Hindlimb muscle (tissue), 1 donor: Measurements from ENCODE around the gene CALHM1. TPM values are rescaled to one million over a fixed set of nuclear protein-coding genes. Genes with fewer than 3 reads are reported as not detected.

ENCODE experiments used
- DNase-seq: peaks from one replicate; pipeline ENCODE4 v3.0.0-alpha.2; 2013
- polyA plus RNA-seq: library from polyadenylated mRNA; unstranded; fragments of 120-200 nt; gene quantifications from one replicate; pipeline ENCODE4 v1.2.1, GENCODE V29; 2013; ENCODE audit not compliant: insufficient read length

CALHM1 gene
- polyA plus RNA-seq, 1 donor: 0.06 TPM

DNA sequence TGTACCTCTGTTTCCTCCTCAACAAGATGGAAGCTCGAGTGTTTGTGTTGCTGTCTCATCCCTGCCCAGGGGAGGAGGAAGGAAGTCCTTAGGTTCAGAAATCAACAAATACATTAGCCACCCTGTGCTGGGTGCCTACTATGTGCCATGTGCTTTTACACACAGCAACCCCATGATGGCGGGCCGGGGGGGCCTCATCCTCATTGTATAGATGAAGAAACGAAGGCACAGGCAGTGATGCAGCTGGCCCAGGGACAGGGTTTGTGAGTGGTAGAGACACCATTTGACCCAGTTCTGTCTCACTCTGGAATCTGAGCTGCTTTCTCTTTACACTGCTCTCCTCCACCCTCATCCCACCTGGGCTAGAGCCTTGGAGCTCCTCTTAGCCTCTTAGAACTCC lies 4.7 kb downstream of the CALHM1 start:
- DNase-seq: no peak

DNA sequence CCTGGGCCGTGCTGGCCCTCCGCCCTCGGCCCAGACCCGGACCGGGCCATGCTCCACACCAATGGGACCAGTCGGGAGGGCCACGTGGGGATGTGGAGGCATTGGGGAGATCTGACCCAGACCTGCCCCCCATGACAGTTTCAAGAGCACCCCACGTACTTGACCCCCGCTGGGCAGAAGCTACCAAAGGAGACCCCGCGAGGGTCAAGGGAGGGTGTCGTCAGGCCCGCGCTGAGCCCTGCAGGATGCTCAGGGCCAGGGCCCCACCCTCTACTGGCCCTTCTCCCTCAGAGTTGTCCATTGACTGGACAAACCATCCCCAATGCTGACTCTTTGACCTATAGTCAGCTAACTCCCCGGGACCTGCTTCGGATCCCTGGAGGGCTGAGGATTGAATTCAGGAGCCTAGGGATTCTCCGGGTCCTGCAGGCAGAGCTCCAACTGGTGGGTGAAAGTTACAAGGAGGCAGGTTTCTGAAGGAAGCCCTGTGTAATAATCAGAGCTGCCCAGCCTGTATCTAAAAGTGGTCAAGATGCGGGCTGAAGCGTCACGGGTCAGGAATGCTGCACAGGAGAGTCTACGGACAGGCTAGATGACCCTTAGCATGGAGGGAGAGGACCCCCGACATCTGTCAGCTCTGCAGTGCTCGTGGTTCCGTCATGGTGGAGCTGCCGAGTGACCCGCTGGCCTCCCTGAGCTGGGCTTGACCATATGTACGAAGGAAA lies 6.0 kb downstream of the CALHM1 start:
- DNase-seq: no peak

DNA sequence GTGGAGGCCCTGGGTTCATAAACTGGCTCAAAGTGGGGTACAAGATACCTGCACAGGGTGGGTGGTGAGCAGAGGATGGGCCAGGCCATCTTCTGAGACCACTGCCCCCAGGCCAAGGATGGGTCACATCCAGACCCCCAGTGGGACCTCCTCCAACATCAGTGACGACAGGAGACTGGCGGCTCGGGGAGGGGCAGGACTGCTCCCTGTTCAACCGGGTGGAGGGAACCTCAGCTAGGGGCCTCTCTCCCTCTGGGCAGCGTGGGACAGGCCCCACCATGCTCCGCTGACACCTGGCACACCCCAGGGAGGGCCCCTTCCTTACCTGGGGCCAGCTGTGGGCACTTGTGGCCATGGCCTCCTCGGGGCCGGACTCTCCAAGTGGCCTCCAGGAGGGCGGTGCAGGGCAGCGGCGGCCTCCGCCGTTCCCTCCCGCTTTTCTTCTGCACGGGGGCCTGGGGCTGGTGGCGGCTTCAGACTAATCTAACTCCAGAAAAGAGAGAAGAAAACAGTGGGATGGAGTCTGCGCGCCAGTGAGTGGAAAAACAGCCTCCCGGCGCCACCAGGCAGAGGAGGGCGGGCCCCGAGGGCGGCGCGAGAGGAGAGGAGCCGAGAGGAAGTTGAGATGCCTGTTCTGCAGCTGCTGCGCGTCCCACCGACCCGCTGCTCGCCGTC lies 6.7 kb downstream of the CALHM1 start, which contains the start of gene CALHM2:
Gene CALHM2, minus strand, starts transcription at position 540 of the 675 bp plus-strand sequence. CDS start 2,429 bp downstream, outside the sequence.
- DNase-seq: peak; percentile 85

DNA sequence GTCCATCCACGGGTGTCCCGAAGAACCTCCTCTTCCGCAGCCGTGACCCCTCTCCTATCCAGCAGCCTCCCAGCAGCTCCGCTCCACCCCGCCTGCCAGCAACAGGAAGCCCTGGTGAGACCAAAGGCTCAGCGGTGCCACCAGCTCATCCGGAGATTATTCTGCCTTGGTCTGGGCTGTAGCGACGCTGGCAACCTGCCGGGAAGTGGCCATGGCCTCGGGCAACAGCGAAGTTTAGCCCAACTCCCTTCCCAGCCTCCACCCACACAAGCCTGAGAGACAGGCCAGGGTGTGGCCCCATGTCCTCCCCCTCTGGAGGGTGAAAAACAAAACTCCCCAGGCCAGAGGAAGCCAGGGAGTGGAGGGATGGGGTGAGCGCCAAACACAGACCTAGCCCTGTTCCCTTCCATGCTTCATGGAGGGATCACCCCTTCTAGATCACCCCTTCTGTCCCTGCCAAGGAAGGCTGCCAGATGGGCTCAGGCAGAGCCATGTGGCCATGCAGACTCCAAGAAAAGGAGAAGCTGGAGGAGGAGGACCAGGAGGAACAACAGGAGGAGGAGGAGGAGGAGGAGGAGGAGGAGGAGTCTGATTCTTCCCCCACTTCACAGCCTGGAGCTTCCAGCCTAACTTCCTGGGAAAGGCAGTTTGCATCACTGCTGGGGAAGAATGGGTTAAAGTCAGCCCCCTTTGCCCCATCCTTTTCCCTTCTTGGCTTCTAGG lies 7.4 kb downstream of the CALHM1 start:
- no peak for DNase-seq

DNA sequence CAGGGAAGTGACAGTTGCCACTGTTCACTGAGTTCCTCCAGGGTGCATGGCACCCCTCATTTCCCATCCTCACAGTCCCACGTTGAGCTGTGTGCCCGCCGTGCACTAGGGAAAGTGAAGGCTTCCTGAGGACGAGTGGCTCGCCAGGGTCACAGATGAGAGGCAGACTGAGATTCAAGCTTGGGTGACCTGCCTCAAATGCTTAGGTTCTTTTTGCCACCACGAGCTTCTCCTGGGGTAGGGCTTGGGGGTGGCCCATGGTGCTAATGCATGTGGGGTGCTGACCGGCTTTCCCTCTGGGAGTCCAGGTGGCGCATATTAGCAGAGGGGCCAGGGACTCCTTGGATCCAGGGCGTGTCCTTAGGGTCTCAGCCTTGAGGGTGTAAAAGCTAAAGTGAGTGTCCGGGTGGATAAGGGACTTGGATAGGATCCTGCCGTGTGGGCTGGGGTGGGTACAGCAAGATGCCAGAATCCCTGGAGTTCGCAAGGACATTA lies 8.5 kb downstream of the CALHM1 start:
- DNase-seq: no peak

DNA sequence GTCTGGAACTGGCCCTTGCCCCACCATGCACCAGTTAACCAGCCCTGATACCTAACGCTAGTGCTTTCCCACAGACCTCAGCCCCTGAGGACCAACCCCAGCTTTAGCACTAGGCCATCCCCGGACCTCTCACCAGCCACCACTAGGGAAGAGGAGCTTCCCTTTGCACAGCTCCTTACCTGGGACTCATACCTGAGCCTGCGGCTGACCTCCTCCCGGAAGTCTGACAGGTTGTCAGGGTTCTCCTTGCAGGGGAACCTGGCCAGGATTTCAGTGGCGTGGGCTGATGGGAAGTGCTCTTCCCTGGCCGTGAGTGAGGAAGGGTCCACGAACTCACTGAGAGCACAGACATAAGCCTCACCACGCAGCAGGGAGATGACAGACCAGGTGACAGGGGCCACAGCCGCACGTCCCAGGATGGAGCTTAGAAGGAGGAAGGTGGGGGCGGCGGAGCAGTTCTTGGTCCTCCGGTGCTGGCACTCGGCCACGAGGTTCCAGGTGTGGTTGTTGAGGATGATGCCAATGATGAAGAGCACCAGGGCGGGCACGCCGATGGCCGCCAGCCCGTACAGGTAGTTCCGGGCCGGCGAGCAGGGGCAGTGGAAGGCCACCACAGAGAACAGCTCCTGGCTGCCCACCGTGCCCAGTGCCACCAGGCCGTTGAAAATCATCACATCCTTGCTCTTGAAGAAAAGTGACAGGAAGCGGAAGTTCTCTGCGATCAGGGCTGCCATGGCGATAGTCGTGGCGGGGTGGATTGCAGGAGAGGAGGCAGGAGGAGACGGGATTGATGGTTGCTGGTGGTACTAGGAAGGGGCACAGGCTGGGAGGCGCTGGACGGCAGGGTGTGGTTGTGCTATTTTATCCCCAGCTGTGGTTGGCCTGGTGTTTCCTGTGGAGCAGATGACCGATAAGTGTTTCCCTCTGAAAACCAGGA lies 9.2 kb downstream of the CALHM1 start:
- DNase-seq: no peak

DNA sequence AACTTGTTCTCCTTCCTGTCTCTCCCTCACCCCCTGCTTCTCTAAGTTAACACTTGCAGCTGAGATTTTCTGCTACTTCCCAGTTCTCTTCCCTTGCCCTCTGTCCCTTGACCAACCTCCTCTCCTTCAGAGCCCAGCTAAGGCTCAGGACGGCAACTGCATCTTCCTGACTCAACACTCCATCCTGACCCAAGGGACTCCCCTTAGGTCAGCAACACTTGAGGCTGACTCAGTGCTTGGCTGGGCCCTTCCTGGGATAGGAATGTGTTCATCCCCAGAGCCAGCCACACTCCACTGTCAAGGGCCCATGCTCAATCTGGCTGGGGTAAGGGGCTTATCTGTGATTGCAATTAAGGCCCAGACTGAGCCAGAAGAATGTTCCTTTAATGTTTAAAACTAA lies 10.0 kb downstream of the CALHM1 start:
- DNase-seq: no peak

DNA sequence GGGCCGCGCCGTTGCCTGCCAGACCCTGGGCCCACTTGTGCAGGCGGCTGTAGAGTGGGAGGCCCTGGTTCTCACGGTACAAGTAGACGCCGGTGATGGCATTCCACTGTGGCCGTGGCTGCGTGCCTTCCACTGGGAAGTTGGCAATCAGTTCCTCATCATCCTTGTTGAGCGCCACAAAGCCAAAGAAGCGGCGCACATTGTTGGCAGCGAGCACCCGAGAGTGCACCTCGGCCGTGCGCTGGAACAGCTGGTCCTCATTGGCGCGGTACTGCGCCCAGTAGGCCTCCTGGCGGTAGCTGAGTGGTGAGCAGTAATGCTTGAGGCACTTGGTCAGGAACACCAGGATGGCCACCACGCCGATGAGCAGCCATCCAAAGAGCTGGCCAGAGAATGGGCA lies 11.5 kb downstream of the CALHM1 start:
- no peak for DNase-seq

DNA sequence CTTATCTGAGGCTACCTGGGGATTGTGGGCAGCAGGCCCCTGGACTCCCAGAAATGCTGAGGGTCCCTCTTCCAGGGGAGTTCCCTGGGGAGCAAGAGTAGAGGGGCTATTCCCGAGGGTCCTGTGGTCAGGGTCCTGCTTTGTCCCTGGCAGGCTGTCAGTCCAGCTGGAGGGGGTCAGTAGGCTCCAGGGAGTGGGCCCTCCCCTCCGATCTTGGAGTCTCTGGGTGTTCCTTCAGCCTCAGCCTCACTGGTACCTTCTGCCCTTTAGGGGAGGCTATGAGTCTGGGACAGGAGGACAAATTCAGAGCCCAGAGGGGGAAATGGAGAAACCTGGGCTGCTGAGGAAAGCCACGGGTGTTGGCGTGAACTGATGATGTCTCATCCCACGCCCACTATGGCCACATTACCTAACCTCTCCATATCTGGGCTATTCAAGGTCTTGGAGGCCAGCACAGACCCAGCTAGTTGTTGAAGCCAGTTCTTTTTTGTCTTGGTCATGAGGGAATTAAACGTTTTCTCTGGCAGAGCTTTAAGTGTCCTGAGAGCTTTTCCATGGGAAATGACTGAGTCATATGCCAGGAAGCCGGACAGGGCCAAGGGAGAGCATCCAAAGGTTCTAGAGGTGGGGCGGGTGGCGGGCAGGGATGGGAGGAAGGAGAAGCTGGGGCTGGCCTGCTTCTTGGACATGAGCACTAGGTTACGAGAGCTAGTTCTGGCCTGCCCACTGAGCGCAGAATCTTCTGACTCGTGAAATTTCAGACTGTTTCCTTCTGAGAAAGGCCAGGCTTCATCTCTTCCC lies 12.7 kb downstream of the CALHM1 start:
- no peak for DNase-seq

DNA sequence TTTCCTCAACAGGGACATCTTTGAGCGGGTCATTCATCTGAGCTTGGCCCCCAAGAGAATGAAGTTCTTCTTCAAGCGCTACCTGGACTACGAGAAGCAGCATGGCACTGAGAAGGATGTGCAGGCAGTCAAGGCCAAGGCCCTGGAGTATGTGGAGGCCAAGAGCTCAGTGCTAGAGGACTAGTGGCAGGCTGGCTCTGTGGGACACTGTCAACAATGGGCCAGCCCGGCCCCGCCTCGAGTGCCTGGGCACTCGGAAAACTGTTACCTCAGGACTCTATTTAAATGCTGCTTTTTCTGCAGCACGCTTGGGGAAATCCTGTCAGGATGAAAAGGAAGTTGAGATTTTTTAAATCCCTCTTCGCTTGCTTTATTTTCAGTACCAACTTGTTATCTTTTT lies 13.3 kb downstream of the CALHM1 start:
- no peak for DNase-seq

DNA sequence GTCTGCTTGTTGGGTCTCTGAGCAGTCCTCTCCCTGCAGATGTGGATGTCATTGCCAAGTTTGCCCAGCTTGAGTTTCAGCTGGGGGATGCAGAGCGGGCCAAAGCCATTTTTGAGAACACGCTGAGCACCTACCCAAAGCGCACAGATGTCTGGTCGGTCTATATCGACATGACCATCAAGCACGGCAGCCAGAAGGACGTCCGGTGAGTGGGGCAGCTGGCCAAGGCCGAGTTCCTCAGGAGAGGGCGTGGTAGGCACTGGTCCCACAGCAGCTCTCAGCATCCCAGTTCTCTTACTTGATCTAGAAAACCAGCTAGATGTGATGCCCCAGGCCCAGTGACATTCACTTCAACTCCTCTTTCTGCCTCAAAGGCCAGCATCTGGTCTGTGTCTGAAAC lies 14.2 kb downstream of the CALHM1 start:
- no peak for DNase-seq

DNA sequence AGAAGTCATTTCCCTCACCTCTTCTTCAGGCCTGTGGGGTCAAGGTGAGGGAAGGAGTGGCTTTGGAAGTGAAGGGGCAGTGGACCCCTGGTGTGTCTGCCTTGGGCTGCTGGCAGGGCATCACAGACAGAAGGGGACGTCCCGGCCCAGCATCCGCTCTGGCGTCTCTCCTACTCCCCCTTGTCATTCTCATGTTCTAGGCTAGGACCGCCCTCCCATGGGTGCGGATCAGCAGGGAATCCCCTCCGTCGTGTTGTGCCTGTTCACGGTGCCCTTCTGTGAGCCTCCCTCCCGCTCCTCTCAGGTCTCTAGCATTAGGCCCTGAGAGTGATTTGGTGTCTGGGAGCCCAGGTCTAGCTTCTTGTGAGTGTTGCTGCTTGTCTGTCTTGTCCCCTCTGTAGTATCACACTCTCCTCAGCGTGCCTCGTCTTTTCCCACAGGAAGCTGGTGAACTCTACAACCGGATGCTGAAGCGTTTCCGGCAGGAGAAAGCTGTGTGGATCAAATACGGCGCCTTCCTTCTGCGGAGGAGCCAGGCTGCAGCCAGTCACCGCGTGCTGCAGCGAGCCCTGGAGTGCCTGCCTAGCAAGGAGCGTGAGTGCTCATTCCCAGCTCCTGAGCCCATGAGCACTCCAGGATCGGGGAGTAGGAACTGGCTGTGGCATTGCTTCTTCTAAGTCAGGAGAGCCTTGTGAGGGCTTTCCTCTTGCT lies 15.1 kb downstream of the CALHM1 start:
- DNase-seq: no peak

DNA sequence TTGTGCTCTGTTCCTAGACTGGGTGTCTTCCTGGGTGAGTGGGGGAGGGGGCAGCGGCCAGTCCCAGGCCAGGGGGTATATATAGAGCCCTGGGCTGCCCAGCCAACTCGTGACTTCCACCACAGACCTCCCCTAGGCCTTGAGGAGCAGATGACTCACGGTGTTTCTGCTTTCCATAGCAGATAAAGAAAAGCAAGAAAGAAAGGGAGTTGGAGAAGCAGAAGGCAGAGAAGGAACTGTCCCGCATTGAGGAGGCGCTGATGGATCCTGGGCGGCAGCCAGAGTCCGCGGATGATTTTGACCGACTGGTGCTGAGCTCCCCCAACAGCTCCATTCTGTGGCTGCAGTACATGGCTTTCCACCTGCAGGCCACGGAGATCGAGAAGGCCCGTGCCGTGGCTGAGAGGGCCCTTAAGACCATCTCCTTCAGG lies 16.7 kb downstream of the CALHM1 start:
- DNase-seq: peak; percentile 31

DNA sequence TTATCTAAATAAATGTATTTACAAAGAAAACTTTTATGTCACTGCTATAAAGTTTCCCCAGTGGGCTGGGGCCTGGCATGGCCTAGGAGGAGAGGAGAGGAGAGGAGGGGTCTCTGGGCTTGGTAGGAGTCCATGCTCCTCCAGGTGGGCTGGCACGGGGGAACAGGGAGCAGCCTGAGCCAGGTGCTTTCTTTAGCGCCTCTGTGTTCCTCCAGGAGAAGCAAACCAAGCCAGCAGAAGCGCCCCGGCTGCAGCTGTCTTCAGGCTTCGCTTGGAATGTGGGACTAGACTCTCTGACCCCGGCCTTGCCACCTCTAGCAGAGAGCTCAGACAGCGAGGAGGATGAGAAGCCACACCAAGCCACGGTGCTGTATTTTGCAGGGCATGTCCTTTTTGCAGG lies 17.1 kb downstream of the CALHM1 start:
- no peak for DNase-seq

DNA sequence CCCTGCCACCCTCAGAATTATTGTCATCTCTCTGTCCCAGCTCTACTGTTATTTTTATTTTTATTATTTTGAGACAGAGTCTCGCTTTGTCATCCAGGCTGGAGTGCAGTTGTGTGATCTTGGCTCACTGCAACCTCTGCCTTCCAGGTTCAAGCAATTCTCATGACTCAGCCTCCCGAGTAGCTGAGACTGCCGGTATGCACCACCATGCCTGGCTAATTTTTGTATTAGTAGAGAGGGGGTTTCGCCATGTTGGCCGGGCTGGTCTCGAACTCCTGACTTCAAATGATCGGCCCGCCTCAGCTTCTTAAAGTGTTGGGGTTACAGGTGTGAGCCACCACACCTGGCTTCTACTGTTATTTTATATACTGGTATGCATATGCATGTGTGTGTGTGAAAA lies 17.5 kb downstream of the CALHM1 start:
- no peak for DNase-seq

DNA sequence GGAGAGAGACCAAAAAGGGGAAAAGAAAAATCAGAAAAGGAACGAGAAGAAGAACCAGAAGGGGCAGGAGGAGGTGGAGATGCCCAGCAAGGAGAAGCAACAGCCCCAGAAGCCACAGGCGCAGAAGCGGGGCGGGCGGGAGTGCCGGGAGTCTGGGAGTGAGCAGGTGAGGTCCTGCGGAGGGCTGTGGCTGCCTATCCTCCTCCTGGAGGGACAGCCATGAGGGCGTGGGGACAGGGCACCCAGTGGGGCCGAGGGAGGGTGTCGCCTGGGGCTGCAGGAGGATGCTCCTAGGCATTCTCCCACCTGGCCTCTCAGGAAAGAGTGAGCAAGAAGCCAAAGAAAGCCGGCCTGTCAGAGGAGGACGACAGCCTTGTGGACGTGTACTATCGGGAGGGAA lies 18.3 kb downstream of the CALHM1 start:
- no peak for DNase-seq

DNA sequence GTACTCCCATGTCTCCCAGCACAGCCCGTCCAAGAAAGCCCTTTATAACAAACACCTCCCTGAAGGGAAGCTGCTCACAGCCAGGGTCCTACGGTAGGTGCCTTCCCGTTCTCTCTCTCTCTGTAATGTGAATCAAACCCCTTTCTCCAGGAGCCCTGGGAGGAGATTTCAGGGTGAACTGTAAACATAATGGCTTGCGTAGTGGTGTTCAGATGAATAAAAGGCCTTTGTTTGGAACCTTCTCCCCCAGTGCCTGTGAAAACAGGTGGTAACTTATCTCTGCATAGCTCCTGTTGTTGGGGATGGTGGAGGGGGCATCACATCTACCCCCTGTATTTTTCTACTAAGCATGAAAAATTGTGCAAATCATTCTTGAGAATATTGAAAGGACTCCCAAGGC lies 18.9 kb downstream of the CALHM1 start:
- DNase-seq: no peak

DNA sequence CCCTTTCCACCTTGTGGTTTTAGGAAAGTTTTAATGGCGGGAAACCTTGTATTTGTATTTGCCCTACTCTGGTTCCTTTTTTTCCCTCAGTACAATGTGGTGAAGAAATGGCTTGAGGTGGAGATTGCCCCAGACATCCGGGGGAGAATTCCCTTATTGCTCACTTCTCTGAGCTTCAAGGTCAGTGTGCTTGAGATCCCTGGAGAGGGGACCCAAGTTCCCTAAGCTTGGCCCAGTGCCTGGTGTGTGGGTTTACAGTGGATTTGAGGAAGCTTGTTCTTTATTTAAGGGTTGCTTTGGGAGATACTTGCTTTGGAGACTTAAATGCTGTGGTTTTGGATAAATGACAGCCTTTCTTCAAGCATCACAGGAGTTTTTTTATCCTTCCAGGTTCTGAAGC lies 24.8 kb downstream of the CALHM1 start:
- no peak for DNase-seq

DNA sequence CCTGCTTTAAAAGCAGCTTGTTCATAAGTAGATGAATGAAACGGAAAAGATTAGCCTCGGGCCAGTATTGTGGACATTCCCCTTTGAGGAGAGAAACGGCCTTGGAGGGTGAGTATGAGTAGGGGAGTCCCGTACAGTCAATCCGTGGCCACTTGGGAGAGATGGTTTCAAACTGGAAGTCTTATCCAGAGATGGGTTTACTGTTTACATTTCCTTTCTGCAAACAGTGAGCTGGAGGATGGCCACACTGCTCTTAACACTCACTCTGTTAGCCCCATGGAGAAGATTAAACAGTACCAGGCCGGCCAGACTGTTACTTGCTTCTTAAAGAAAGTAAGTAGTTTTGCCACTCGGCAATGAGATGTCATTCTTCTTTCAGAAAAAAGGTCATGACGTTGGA lies 26.8 kb downstream of the CALHM1 start:
- DNase-seq: no peak

DNA sequence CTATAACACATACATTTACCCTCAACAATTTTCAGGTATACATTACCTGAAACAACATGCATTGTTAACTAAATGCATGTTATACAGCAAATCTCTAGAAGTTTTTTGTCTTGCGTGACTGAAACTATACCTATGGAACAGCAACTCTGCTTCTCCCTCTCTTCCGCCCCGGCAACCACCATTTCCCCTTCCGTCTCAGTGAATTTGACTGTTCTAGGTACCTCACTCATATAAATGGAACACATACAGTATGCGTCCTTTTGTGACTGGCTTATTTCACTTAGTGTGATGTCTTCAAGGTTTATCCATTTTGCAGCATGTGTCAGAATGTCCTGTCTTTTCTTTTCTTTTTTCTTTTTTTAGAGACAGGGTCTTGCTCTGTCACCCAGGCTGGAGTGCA lies 29.1 kb downstream of the CALHM1 start:
- DNase-seq: no peak
